ENCODE measurements around the gene UGT1A3.
"Not testable (repeated sequence)": the region's sequence is repeated elsewhere in the genome, so short reads cannot be mapped to it uniquely, and the experiment has no call there.

UGT1A3 gene

DNA sequence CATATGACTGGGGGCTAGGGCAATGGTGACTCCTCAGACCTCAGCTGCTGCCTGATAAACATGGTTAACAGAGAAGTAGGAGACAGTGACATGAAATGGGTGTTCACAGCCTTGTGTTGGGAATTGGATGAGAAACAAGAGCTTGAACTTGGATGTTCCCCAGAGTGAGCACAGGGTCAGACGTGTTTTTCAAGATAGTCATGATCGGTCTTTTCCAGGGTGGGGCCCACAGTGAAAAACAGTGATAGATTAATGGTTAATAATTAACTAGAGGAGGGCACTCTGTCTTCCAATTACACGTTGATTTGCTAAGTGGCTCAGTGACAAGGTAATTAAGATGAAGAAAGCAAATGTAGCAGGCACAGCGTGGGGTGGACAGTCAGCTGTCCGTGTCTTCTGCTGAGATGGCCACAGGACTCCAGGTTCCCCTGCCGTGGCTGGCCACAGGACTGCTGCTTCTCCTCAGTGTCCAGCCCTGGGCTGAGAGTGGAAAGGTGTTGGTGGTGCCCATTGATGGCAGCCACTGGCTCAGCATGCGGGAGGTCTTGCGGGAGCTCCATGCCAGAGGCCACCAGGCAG is at the start of gene UGT1A3:
Gene UGT1A3, plus strand, starts transcription at position 320 of the 579 bp plus-strand sequence. Its CDS starts 85 bp downstream, at position 405.
- no peak for DNase-seq

DNA sequence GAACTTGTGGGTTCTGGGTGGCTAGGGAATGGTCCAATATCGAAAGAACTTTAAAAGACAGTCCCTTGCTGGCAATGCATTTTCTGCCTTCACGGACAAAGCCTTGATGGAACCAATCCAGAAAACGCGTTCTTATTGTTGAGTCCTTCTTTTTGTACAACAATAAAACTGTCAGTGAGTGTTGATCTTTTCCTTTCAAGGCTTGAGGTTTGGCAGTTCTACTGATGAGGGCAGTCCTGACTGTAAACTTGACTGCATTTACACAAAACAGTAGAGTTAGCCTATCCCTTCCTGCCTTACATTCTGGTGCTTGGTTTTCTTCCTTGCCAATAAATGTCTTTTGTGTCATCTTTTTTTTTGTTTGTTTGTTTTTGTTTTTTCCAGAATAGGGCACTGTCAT is 49.6 kb upstream of the UGT1A3 start:
- no peak for DNase-seq

DNA sequence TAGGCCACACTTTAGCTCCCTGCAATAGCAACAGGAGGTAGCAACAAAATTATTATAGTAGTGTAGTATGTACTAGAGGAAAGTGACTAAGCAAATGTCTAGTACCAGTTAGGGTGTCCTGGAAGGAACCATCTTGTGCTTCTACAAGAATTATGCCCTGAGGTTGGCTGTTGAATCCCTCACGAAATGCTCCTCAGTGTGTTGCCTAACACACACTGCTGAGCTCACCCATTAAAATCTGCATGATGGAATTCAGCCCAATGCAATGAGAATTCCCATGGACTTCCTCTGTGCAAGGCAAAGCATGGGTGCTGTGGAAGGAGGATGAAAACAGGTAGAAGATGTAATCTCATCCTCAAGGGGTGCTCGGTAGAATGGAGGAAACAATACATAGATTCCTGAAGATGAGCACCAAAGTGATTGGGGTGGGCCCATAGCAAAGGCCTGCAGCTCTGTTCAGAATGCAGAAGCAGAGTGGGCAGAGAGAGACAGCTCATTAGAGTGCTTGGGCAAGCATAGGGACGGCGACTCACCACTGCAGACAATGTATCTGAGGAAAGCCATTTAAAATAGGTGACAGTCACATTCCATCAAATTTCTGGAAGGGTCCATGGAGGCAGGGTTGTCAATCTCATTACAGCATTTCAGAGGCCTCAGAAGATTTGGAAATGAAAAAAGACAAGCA is 48.3 kb upstream of the UGT1A3 start:
- DNase-seq: no peak

DNA sequence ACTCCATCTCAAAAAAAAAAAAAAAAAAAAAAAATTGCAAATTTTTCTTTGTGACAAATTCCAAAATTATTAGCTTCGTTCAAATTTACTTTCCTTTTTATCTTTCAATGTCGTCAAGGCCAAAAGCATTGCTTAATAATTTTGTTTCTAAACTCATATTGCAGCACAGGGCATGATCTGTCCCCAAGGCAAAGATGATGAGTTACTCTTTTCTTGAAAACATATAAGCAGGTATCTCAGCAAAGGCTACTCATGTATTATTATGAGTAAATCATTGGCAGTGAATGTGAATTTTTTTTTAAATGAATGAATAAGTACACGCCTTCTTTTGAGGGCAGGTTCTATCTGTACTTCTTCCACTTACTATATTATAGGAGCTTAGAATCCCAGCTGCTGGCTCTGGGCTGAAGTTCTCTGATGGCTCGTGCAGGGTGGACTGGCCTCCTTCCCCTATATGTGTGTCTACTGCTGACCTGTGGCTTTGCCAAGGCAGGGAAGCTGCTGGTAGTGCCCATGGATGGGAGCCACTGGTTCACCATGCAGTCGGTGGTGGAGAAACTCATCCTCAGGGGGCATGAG is 47.2 kb upstream of the UGT1A3 start, which contains the start of gene UGT1A7:
Gene UGT1A7, plus strand, starts transcription at position 381 of the 579 bp plus-strand sequence. Its CDS starts 37 bp downstream, at position 418.
- DNase-seq: no peak

DNA sequence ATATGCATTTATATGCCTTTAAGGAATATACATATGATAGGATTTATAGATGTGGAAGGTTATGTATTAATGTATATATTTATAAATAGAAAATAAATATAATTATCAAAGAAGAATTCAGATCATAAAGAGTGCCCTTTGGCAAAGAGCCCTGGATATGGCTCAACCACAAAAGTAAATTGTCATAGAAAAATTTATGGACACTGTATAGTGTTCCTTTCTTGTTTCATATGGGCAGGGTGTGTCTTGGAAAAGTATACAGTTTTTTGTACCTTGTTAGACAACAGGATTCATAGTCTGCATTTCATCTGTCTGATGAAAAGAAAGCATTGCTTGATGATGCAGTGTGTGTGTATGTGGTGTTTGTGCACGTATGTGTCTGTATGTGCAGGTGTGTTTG is 44.2 kb upstream of the UGT1A3 start:
- no peak for DNase-seq

DNA sequence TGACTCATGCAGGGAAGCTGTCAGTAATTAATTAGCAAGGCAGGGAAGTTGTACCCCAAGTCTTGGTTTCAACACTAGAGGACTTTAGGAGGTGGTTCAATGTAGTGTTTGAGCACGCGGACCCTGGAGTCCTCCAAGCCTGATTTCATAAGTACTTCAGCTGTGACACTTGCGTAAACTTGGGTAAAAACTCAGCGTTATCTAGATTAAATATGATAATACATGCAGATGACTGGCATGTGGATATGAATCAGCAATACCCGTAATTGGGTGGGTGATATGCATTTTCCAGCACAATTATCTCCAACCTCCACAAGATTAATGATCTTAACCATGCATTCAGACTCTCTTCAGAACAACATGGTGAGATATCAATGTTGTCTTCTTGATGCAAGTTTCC is 41.9 kb upstream of the UGT1A3 start:
- DNase-seq: no peak

DNA sequence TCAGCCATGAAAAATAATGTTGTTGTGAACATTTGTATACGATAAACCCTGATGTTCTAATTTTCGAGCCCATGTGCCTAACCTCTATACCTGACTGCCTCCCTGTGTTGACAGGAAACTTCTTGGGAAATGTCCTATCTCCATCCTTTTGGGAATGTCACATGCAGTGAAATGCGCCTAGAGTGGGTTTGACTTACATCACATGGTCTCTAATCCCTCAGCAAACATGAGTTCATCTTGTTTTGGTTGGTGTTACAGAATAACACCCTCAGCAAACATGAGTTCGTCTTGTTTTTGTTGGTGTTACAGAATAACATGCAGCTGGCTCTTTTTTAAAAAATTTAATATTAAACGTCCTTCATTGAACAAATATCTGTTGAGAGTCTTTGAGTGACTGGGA is 40.5 kb upstream of the UGT1A3 start:
- no peak for DNase-seq

DNA sequence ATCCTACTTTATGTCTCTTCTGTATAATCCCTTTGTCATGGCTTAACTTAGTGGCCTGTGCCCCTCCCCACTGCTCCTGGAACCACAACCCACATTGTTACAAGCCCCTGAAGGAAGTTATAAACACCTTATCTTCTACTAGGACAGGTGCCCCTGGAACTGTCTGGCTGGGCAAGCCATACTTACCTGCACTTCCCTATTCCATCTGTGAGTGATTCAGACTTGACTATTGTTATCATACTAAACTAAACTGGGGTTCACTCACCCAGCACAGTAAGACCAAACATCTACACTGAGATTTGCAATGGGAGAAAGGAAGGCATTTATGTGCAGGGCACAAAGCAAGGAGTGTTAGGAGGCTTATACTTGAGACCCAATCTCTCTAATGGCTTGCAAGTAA is 39.8 kb upstream of the UGT1A3 start:
- DNase-seq: no peak

DNA sequence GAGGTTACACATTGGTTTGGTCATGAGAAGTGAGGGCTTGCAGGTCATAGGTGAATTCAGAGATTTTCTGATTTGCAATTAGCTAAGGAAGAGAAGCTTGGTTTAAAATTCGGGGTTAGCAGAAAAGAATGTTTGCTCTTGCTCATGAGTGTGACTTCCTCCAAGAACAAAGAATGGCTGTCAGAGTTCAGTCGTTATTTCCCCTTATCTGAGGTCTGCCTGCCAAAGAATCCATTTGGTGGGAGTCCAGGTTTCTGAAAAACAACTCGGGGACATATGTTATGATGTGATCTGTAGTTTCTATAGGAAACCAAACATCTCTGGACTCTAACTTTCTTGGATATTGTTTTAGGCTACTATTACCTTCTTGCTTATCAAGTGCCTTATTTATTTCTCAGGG is 39.3 kb upstream of the UGT1A3 start:
- no peak for DNase-seq

DNA sequence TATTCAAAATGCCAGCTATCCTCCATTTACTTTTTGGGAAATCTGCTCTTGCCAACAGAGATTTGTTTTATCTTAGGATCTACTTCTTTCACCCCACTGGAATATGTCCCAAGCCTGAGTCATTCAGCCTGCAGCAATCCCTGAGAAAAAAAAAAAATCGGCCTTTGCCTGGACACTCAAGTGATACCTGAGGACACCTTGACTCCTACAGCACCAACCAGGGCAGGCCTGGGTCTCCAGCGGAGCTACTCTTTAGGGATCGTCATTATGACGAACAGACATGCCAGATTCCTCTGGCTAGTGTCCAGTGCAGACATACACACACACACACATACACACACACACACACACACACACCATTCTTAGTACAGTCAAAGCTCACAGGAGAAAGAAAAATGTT is 38.4 kb upstream of the UGT1A3 start:
- no peak for DNase-seq

DNA sequence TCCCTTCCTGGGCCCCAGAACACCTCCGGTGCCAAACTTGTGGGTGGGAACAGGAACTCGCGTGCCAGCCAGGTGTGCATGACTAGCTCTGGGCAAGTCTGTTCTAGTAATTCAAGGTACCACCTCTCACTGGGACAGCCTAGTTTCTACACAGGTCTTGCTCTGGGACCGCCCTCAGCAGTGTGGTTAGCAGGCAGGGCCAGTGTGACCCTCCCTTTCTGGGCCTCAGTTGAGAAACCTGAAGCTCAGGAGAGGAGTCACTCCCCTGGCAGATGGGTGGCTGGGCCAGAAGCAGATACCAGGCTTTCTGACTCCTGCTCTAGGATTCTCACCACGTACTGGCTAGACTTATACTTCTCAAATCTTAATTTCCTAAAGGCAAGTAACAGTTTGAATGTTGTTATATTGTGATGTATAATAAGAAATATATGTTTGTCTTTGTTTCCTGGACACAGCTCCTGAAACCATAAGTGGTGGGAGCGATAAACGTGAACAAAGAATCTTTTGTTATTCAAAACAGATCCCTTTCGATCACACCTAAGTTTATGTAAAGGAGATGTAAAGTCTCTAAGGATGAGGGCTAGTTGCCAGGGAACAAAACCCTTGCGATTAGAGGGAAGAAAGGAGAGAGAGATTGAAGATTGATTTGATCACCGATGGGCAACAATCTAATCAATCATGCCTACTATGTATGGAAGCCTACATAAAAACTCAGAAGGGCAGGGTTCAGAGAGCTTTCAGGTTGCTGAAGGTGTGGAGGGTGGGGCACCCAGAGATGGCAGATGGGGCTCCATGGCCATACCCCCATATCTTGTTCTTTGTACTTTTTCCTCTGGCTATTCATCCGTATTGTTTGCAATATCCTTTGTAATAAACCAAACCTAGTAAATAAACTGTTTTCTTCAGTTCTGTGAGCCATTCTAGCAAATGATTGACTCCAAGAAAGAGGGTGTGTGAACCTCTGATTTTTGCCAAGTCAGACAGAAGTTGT is 37.1 kb upstream of the UGT1A3 start:
- DNase-seq: no peak

DNA sequence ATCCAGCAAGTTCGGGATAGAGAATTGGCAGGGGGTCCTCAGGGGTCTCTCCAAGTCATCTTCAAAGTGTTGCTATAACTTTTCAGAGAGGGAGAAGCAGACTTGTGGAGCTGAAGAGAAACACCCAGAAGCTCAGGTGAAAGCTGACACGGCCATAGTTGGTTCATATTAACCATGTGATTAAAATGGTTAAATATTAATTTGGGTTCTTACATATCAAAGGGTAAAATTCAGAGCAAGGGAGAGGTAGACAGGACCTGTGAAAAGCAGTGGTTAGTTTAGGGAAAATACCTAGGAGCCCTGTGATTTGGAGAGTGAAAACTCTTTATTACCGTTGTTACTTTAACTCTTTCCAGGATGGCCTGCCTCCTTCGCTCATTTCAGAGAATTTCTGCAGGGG is 36.2 kb upstream of the UGT1A3 start, which contains the start of gene UGT1A6:
Gene UGT1A6, plus strand, starts transcription at position 243 of the 400 bp plus-strand sequence. Its CDS starts 115 bp downstream, at position 358.
- DNase-seq: no peak

DNA sequence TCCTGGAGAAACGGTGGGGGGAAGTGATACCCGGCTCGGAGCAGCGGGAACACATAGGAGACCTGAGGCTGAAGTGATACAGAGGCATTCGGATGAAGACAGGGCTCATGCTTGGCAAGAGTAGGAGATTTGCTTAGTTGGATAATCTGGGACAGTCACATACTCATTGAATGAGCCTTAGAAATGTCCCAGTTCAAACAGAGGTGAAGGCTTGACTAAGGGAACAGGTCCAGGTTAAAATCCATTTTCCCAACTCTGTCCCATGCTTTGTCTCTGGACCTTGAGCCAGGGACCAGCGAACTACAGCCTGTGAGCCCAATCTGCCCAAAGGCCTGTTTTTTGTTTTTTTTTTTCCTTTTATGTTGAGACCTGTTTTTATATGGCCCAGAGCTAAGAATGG is 34.9 kb upstream of the UGT1A3 start:
- no peak for DNase-seq

DNA sequence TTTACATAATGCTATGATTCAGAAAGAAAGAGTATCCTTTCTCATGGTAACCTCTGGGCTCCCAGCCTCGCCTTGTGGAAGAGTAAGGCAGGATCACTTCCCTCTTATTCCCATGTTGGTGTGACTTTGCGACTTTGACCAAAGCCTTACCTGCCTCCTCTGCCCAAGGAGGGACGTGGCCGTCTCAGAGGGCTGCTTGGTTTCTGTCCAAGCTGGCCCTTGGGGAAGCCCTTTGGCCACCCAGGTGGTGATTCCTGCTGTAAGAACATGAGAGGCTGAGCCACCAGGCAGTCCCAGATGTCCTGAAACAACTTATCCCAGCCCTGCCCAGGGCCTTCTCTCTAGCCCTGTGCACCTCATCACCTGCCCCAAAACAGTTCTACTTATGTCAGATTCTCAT is 30.1 kb upstream of the UGT1A3 start:
- no peak for DNase-seq

DNA sequence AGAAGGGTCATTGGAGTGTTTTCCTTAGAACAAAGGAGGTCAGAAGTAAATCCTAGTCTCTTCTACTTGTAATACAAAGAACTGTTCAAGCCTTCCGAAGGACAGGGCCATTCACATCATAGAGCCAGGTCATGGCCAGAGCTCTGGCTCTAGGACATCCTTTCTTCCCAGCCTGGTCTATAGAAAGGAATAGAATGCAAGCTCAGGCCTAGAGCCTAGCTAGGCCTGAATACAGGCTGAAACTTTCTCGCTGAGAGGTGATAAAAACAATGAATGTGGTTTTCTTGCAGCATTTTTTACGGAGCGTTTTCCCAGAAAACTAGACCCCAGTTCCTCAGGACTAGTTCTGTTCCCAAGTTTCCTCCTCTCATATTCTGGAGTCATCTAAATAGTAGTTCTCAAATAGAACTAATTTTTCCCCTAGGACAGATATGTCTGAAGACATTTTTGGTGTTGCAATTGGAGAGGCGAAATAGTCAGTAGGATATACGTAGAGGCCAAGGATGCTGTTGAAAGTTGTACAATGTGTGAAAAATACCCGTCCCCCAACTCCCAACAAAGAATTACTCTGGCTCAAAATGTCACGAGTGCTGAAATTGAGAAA is 29.3 kb upstream of the UGT1A3 start:
- DNase-seq: no peak

DNA sequence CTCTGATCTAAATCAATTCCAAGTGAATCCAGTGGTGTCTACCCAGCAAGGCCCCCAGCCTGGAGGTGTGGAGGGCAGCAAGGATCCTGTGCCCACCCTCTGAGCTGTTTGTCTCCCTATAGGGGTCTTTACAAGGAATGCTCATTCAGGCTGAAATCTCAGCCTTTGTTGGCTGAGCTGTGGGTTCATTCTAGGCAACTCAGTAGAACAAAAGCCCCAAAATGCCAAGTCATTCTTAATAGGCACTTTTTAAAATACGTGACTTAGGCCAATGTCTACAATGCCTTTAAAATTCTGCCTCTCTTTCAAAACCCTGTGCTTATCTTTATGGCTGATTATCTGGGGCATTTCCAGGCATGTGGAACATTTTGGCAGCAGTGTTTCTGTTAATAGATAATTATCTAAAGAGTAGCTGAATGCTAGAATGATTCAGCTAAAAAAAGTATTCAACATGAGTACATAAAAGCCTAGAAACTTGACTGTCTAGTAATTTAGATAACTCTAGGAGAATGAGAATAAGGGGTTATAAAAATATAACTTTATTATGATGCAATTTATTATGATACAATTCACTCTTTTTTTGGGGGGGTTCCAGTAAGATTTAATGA is 28.7 kb upstream of the UGT1A3 start:
- DNase-seq: no peak

DNA sequence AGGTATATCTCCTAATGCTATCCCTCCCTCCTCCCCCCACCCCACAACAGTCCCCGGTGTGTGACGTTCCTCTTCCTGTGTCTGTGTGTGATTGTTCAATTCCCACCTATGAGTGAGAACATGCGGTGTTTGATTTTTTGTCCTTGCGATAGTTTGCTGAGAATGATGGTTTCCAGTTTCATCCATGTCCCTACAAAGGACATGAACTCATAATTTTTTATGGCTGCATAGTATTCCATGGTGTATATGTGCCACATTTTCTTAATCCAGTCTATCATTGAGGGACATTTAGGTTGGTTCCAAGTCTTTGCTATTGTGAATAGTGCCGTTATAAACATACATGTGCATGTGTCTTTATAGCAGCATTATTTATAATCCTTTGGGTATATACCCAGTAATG is 28.0 kb upstream of the UGT1A3 start:
- not testable (repeated sequence) for DNase-seq

DNA sequence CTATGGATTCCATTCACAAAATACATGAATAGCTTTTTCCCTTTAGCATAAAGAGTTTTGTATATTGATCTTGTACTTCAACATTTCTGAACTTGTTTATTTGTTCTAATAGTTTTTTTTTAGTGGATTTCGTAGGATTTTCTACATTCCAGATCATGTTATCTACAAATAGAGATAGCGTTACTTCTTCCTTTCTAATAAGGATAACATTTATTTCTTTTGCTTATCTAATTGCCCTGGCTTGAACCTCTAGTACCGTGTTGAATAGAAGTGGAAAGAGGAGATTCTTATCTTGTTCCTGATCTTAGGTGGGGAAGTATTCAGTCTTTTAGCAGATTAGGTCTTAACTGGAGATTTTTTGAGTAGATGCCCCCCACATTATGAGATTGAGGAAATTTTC is 26.6 kb upstream of the UGT1A3 start:
- no peak for DNase-seq

DNA sequence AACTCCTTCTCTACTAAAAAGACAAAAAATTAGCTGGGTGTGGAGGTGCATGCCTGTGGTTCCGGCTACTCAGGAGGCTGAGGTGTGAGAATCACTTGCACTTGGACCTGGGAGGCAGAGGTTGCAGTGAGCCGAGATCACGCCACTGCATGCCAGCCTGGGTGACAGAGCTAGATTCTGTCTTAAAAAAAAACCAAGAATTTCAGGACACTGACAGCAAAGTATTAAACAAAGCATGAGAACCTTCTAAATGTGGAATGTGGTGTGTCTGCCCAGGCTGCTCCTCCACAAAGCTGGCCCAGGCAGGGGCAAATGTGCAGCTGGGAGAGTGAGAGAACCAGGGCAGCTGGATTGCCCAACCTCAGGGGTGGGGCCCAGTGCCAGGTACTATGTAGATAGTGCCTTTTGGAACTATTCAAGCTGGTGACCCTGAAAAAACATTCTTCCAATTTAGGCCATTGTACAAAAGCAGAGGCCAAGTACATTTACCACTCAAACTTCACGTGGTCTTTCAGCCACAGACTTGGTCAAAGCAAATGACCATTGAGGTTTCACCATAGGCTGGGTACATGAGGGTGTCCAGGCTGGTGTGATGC is 22.8 kb upstream of the UGT1A3 start:
- no peak for DNase-seq

DNA sequence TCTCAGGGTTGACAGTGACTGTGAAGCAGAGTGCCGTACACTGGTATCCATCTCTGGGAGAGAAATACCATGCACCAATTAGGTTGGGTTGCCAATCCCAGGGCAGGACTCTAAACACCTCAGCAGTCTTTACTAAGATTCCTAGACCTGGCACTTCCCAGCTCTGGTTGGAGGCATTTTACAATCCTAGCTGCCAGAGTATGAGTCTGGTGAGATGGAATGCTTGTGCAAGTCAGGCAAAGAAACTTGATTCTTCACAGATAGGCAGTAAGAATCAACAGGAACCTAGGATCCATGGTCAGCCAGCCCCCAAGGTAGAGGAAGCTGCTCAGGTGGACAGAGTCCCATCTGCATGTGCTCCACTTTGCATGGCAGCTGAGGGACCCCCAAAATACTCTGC is 22.1 kb upstream of the UGT1A3 start:
- DNase-seq: no peak

DNA sequence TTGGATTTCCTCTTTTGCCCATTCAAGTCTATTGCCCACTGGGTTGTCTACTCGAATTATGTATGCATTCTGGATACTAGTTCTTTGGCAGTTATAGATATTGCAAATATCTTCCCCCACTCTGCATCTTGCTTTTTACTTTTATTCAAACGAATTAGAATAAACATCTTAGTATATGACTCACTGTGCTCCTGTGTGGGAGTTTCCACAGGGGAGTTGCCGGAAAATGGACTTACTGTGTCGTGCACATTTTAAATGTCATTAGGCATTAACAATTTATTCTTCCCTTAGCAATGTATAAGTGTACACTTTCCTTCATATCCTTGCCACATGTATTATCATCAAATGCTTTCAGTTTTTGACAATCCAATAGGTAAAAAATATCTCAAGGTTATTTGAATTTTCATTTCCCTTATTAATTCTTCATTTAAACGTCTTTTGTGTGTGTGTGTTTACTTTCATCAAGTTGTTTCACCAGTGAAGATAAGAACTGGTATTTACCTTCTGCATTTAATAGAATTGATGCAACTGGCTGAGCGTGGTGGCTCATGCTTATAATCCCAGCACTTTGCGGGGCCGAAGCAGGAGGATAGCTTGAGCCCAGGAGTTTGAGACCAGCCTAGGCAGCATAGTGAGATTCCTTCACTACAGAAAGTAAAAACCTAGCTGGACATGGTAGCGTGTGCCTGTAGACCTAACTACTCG is 20.8 kb upstream of the UGT1A3 start:
- no peak for DNase-seq
